Immature natural killer cell (primary cell): Measurements from ENCODE around the gene RNU1-2. TPM values are rescaled to one million over a fixed set of nuclear protein-coding genes. Genes with fewer than 3 reads are reported as not detected.
A peak's percentile ranks its signal among the peaks of the same experiment; 100 is the strongest.
"Not testable (repeated sequence)": the region's sequence is repeated elsewhere in the genome, so short reads cannot be mapped to it uniquely, and the experiment has no call there.

Experiments
- DNase-seq, 3 donors: peaks; one replicate each; pipeline ENCODE4 v3.0.0; 2022; ENCODE audit warnings: mixed read lengths in 1 of 3
- H3K27ac Mint-ChIP-seq, 6 donors: one replicate each; pipeline ENCODE4 v1.8.0; 2020; ENCODE audit warnings: mixed read lengths in 6 of 6, mild to moderate bottlenecking in 5 of 6, inconsistent platforms in 4 of 6, moderate library complexity in 3 of 6
- H3K27me3 Mint-ChIP-seq, 3 donors: one replicate each; pipeline ENCODE4 v1.8.0; 2020 to 2021; ENCODE audit warnings: low read depth in 3 of 3, mild to moderate bottlenecking in 3 of 3, mixed read lengths in 3 of 3, moderate library complexity in 3 of 3, inconsistent platforms in 1 of 3
- H3K36me3 Mint-ChIP-seq, 3 donors: one replicate each; pipeline ENCODE4 v1.8.0; 2020; ENCODE audit warnings: mixed read lengths in 3 of 3, inconsistent platforms in 2 of 3, mild to moderate bottlenecking in 2 of 3
- H3K4me1 Mint-ChIP-seq, 2 donors: one replicate each; pipeline ENCODE4 v1.8.0; 2020; ENCODE audit warnings: inconsistent platforms in 2 of 2, mild to moderate bottlenecking in 2 of 2, mixed read lengths in 2 of 2, moderate library complexity in 1 of 2
- H3K4me3 Mint-ChIP-seq, 5 donors: one replicate each; pipeline ENCODE4 v1.8.0; 2020; ENCODE audit warnings: mild to moderate bottlenecking in 5 of 5, mixed read lengths in 5 of 5, inconsistent platforms in 3 of 5, moderate library complexity in 3 of 5
- H3K9me3 Mint-ChIP-seq, 6 donors: one replicate each; pipeline ENCODE4 v1.8.0; 2020; ENCODE audit warnings: mild to moderate bottlenecking in 6 of 6, mixed read lengths in 6 of 6, inconsistent platforms in 4 of 6, moderate library complexity in 3 of 6
- polyA plus RNA-seq, 3 donors: library from polyadenylated mRNA; unstranded; fragments of 300-500 nt; fragmentation: Illumina TruSeq; gene quantifications; one replicate each; pipeline ENCODE4 v1.2.3, GENCODE V29; 2021

Gene RNU1-2
- polyA plus RNA-seq, 3 donors from 2014 or later: 28.1 TPM; not detected in 2

- H3K27me3 Mint-ChIP-seq: peaks cover 6 to 25% (median 6%) of the 10 kb centered on the region in 3 donors
- not testable (repeated sequence) for H3K9me3 Mint-ChIP-seq, H3K36me3 Mint-ChIP-seq, H3K27ac Mint-ChIP-seq
- H3K4me1 Mint-ChIP-seq: peaks cover 9 to 12% of the 10 kb centered on the region in 2 donors
- peak overlapping the region; percentile 61 to 93 (median 78) for H3K4me3 Mint-ChIP-seq
- DNase-seq: peak; percentile 37 to 57 (median 42)
Measured at GRCh38 chr1:16873076-16873879, 22.5 kb upstream of the RNU1-2 start.

- peak overlapping the region in 1 of 5 donors; percentile 44 for H3K4me3 Mint-ChIP-seq
- peaks cover 6 to 34% (median 8%) of the 10 kb centered on the region in 3 donors for H3K27me3 Mint-ChIP-seq
- DNase-seq, H3K36me3 Mint-ChIP-seq, H3K9me3 Mint-ChIP-seq, H3K27ac Mint-ChIP-seq: not testable (repeated sequence)
- H3K4me1 Mint-ChIP-seq: peaks cover 9 to 12% of the 10 kb centered on the region in 2 donors
Measured at GRCh38 chr1:16874968-16875765, 20.6 kb upstream of the RNU1-2 start.

DNA sequence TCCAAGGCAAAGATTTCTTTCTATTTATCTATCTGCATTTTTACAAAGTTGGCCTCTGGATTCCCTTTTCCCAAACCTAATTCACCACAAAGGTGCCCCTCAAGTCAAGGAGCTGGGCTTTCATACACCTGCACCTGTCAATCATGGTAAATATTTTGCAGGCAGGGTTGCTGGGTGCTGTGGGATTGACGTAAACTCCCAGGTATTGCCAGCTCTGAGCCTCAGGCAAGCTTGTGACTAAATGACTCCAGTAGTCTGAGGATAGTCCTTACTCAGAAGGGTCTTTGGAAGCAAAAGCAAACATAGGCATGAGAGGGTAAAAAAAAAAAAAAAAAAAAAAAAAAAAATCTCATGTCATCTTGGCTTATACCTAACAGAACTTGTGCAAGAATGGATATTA lies 14.0 kb upstream of the RNU1-2 start:
- not testable (repeated sequence) for H3K27ac Mint-ChIP-seq, H3K4me3 Mint-ChIP-seq, H3K9me3 Mint-ChIP-seq, H3K4me1 Mint-ChIP-seq, H3K36me3 Mint-ChIP-seq, DNase-seq
- H3K27me3 Mint-ChIP-seq: peaks cover 2 to 22% (median 12%) of the 10 kb centered on the region in 3 donors

DNA sequence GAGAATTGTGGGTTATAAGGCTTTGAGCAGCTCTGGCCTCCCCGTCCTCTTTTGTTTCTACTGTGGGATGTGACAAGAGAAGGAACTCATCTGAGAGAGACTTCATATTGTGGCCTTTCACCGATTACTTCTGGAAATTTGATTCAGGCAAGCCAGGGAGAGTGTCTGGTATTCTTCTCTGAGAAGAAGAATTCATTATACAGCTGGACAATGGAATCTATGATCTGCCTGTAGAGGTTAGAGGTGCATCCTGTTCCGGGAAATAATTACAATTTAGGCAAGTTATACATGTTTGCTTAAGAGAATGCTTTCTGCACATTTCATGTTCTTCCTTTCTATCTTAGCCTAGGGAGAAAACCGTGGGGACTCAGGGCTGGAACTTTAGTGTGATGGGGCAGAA lies 12.8 kb upstream of the RNU1-2 start:
- no peak for DNase-seq
- H3K27ac Mint-ChIP-seq: no peak overlapping the region
- H3K27me3 Mint-ChIP-seq: peaks cover 2 to 16% (median 12%) of the 10 kb centered on the region in 3 donors
- no peaks in the 10 kb centered on the region for H3K36me3 Mint-ChIP-seq
- peaks cover 0 to 3% of the 10 kb centered on the region in 2 donors for H3K4me1 Mint-ChIP-seq
- H3K9me3 Mint-ChIP-seq: no peaks in the 10 kb centered on the region
- H3K4me3 Mint-ChIP-seq: no peak overlapping the region

DNA sequence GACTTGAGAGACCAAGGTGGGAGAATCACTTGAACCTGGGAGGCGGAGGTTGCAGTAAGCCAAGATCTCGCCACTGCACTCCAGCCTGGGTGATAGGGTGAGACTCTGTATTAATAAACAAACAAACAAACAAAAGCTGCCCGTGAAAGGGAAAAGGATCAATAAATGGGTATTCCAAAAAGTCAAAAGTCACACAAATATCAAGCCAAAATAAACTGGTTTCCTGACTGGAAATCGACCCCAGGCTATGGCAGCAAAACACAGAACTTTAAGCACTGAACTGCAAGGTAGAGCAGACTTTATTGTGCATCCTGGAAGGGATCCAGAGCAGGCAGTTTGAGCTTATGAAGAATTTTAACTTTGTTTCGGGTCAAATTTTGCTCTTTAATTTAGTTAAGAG lies 11.3 kb upstream of the RNU1-2 start:
- H3K27ac Mint-ChIP-seq, H3K9me3 Mint-ChIP-seq, H3K36me3 Mint-ChIP-seq, DNase-seq, H3K4me3 Mint-ChIP-seq: not testable (repeated sequence)
- Mint-ChIP-seq H3K27me3 (peaks cover 3 to 15% (median 11%) of the 10 kb centered on the region in 3 donors), H3K4me1 (peaks cover 12 to 18% of the 10 kb centered on the region in 2 donors)

DNA sequence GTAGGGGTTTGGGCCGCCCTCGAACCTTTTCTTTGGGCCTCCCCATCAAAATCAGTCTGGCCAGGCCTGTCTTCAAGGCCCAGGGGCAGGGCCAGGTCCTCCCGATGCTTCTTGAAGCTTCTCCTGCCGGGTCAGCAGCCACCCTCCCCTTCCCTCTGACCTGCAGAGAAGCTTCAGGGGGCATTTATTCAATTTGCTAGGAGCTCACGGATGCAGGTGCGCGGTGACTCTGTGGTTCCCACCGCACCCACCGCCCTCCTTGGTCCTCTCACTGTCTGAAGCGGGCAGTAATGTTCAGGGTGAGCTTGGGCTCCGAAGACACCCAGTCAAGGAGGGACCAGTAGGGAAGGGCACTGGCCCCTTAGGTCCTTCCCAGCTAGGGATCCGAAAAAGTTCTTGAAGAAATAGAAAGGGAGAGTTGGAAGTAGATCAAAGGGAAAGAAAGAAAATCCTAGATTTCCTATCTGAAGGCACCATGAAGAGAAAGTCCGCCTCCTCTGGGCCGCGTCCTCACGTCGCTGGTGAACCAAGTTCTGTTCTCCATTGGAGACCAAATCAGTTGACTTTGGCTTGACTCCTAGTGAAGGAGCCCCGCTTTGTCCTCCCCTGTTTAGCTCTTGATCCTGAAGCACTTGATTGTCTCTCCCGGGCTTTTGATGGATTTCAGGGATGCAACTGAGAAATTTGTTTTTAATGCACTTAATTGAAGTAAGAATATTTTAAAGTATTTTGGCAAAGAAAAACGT lies 8.7 kb upstream of the RNU1-2 start:
- H3K27ac Mint-ChIP-seq: no peak overlapping the region
- no peaks in the 10 kb centered on the region for H3K36me3 Mint-ChIP-seq
- H3K27me3 Mint-ChIP-seq: peaks cover 5 to 16% (median 6%) of the 10 kb centered on the region in 3 donors
- H3K9me3 Mint-ChIP-seq: no peaks in the 10 kb centered on the region
- peaks cover 21 to 29% of the 10 kb centered on the region in 2 donors for H3K4me1 Mint-ChIP-seq
- DNase-seq: no peak
- H3K4me3 Mint-ChIP-seq: no peak overlapping the region

- Mint-ChIP-seq H3K27ac (peak overlapping the region; percentile 83 to 95 (median 93)), H3K4me1 (peaks cover 21 to 29% of the 10 kb centered on the region in 2 donors), H3K27me3 (peaks cover 1 to 14% (median 4%) of the 10 kb centered on the region in 3 donors), H3K4me3 (peak overlapping the region; percentile 89 to 97 (median 95)), H3K9me3 (no peaks in the 10 kb centered on the region), H3K36me3 (no peaks in the 10 kb centered on the region)
- peak; percentile 49 to 59 (median 53) for DNase-seq
Measured at GRCh38 chr1:16888860-16889816, 6.6 kb upstream of the RNU1-2 start.

- Mint-ChIP-seq H3K4me1 (peaks cover 35 to 40% of the 10 kb centered on the region in 2 donors), H3K27me3 (peaks cover 2 to 16% (median 4%) of the 10 kb centered on the region in 3 donors), H3K27ac (peak overlapping the region in 2 of 6 donors; percentile 60 to 93), H3K4me3 (peak overlapping the region; percentile 89 to 97 (median 95))
- not testable (repeated sequence) for H3K36me3 Mint-ChIP-seq, DNase-seq, H3K9me3 Mint-ChIP-seq
Measured at GRCh38 chr1:16890539-16891021, 5.2 kb upstream of the RNU1-2 start.

DNA sequence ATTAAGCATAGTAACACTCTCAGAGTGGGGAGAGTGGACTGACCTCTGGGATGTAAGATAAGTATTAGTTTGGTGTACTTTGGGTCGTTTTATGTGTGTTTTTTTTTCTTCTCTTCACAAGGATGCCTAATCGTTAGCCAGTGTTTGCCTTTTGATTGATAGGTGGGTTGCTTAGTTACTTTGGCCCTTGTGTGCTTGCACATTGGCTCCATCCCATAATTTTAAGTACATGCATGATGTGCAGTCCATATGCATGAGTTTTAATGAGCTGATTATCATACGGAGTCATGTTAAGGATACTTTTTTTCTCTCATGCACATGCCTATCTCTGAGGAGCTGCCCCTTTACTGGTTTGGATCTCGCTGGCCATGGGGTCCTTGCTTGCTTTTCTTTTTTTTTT lies 4.7 kb upstream of the RNU1-2 start:
- H3K36me3 Mint-ChIP-seq, DNase-seq, H3K27ac Mint-ChIP-seq, H3K9me3 Mint-ChIP-seq: not testable (repeated sequence)
- H3K4me1 Mint-ChIP-seq: peaks cover 37 to 43% of the 10 kb centered on the region in 2 donors
- H3K4me3 Mint-ChIP-seq: peak overlapping the region in 2 of 5 donors; percentile 36 to 51
- peaks cover 7 to 21% (median 8%) of the 10 kb centered on the region in 3 donors for H3K27me3 Mint-ChIP-seq

GRCh38 chr1:16892978-16893525 lies 2.7 kb upstream of the RNU1-2 start:
- H3K36me3 Mint-ChIP-seq, H3K4me3 Mint-ChIP-seq, DNase-seq, H3K9me3 Mint-ChIP-seq, H3K27ac Mint-ChIP-seq: not testable (repeated sequence)
- Mint-ChIP-seq H3K4me1 (peaks cover 55 to 59% of the 10 kb centered on the region in 2 donors), H3K27me3 (peaks cover 15 to 34% (median 19%) of the 10 kb centered on the region in 3 donors)

- Mint-ChIP-seq H3K27ac (peak overlapping the region in 5 of 6 donors; percentile 73 to 100 (median 80)), H3K4me1 (peaks cover 54 to 55% of the 10 kb centered on the region in 2 donors), H3K27me3 (peaks cover 15 to 34% (median 19%) of the 10 kb centered on the region in 3 donors), H3K4me3 (peak overlapping the region in 3 of 5 donors; percentile 15 to 40 (median 21))
- DNase-seq, H3K9me3 Mint-ChIP-seq, H3K36me3 Mint-ChIP-seq: not testable (repeated sequence)
Measured at GRCh38 chr1:16893796-16894195, 2.0 kb upstream of the RNU1-2 start.

DNA sequence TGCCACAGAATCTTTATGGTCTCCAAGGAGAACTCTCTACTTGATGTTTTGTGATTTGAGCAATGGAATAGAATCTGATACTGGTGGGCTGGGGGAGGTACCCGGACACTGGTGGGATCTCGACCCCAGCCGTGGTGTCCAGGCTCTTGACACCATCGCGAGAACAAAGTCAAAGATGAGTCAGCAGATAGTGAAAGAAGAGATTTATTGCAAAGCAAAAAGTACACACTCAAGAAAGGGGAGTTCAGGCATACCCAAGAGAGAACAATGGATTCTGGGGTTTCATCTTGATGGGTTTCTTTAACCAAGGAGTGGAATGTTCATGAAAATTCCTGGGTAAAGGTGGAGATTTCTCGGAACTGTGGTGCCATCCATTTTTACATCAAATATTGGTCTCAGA lies 1.4 kb upstream of the RNU1-2 start:
- not testable (repeated sequence) for DNase-seq, H3K9me3 Mint-ChIP-seq, H3K36me3 Mint-ChIP-seq
- Mint-ChIP-seq H3K27ac (peak overlapping the region; percentile 93 to 100 (median 100)), H3K4me1 (peaks cover 49% of the 10 kb centered on the region in 2 donors), H3K4me3 (peak overlapping the region; percentile 59 to 92 (median 77)), H3K27me3 (peaks cover 15 to 32% (median 19%) of the 10 kb centered on the region in 3 donors)
